IPS-18c (cell line): ENCODE results near the gene AP2B1.
"Not testable (repeated sequence)": the region's sequence is repeated elsewhere in the genome, so short reads cannot be mapped to it uniquely, and the experiment has no call there.

Experiments used
- H3K4me3 ChIP-seq: 2 replicates; pipeline ENCODE4 v1.7.0; 2013; ENCODE audit warnings: low read depth, mild to moderate bottlenecking, low read length, moderate library complexity; ENCODE audit not compliant: insufficient read depth
- H3K9me3 ChIP-seq: one replicate; pipeline ENCODE4 v1.6.1; 2013; ENCODE audit warnings: mild to moderate bottlenecking, low read length, moderate library complexity; ENCODE audit not compliant: control insufficient read depth, insufficient read depth

AP2B1 gene

GRCh38 chr17:35563181-35563580 is 23.9 kb upstream of the AP2B1 start:
- H3K9me3 ChIP-seq, H3K4me3 ChIP-seq: not testable (repeated sequence)

- peak overlapping the region; percentile 89 for H3K4me3 ChIP-seq
- no peaks in the 10 kb centered on the region for H3K9me3 ChIP-seq
Measured at GRCh38 chr17:35566968-35567367, 20.2 kb upstream of the AP2B1 start.

- Histone ChIP-seq H3K9me3 (no peaks in the 10 kb centered on the region), H3K4me3 (peak overlapping the region; percentile 89)
Measured at GRCh38 chr17:35568561-35568960, 18.6 kb upstream of the AP2B1 start.

GRCh38 chr17:35569405-35569804 is 17.7 kb upstream of the AP2B1 start:
- Histone ChIP-seq H3K4me3 (no peak overlapping the region), H3K9me3 (no peaks in the 10 kb centered on the region)

- Histone ChIP-seq H3K9me3 (peaks cover 2% of the 10 kb centered on the region), H3K4me3 (no peak overlapping the region)
Measured at GRCh38 chr17:35575759-35576158, 11.4 kb upstream of the AP2B1 start.

- H3K9me3 ChIP-seq = peaks cover 2% of the 10 kb centered on the region
- H3K4me3 ChIP-seq = peak overlapping the region; percentile 93
Measured at GRCh38 chr17:35577830-35578196, 9.3 kb upstream of the AP2B1 start.

- Histone ChIP-seq H3K4me3 (peak within 1 kb of the TSS; percentile 93), H3K9me3 (peaks cover 2% of the 10 kb centered on the region)
Measured at GRCh38 chr17:35578197-35578928, 8.8 kb upstream of the AP2B1 start, which contains the start of gene PEX12. PEX12 (minus strand) TSS chr17:35578571; CDS start chr17:35578021, 550 bp downstream.

- peak overlapping the region; percentile 93 for H3K4me3 ChIP-seq
- H3K9me3 ChIP-seq = peaks cover 2% of the 10 kb centered on the region
Measured at GRCh38 chr17:35578929-35579432, 8.1 kb upstream of the AP2B1 start.

- H3K9me3 ChIP-seq = no peaks in the 10 kb centered on the region
- H3K4me3 ChIP-seq = no peak overlapping the region
Measured at GRCh38 chr17:35584061-35584460, 3.1 kb upstream of the AP2B1 start.

- H3K9me3 ChIP-seq = no peaks in the 10 kb centered on the region
- H3K4me3 ChIP-seq = peak overlapping the region; percentile 96; the same call in 1 of the 2 replicates
Measured at GRCh38 chr17:35586569-35587073, 501 bp upstream of the AP2B1 start.

GRCh38 chr17:35588196-35588920 is 1.2 kb downstream of the AP2B1 start:
- H3K4me3 ChIP-seq = peak overlapping the region; percentile 96

GRCh38 chr17:35596072-35596471 is 8.9 kb downstream of the AP2B1 start:
- Histone ChIP-seq H3K9me3 (no peaks in the 10 kb centered on the region), H3K4me3 (no peak overlapping the region)

More at GRCh38 chr17:35588196-35588920, 1.2 kb downstream of the AP2B1 start:
- H3K9me3 ChIP-seq = no peaks in the 10 kb centered on the region

- no peak overlapping the region for H3K4me3 ChIP-seq
- H3K9me3 ChIP-seq = no peaks in the 10 kb centered on the region
Measured at GRCh38 chr17:35596530-35597233, 9.6 kb downstream of the AP2B1 start.

GRCh38 chr17:35597604-35598003 is 10.5 kb downstream of the AP2B1 start:
- H3K9me3 ChIP-seq = no peaks in the 10 kb centered on the region
- H3K4me3 ChIP-seq = no peak overlapping the region

GRCh38 chr17:35603674-35604073 is 16.6 kb downstream of the AP2B1 start:
- no peak overlapping the region for H3K4me3 ChIP-seq
- H3K9me3 ChIP-seq = no peaks in the 10 kb centered on the region

- Histone ChIP-seq H3K9me3 (no peaks in the 10 kb centered on the region), H3K4me3 (no peak overlapping the region)
Measured at GRCh38 chr17:35605678-35606077, 18.6 kb downstream of the AP2B1 start.

GRCh38 chr17:35607239-35607847 is 20.2 kb downstream of the AP2B1 start:
- no peak overlapping the region for H3K4me3 ChIP-seq
- H3K9me3 ChIP-seq = no peaks in the 10 kb centered on the region
